ENCODE data around the gene PRRC2A. TPM values are rescaled to one million over a fixed set of nuclear protein-coding genes. Genes with fewer than 3 reads are reported as not detected.
"Not testable (repeated sequence)": the region's sequence is repeated elsewhere in the genome, so short reads cannot be mapped to it uniquely, and the experiment has no call there.

PRRC2A gene
- total RNA-seq, 2 donors from 2014 or later, result 226 to 237 TPM

DNA sequence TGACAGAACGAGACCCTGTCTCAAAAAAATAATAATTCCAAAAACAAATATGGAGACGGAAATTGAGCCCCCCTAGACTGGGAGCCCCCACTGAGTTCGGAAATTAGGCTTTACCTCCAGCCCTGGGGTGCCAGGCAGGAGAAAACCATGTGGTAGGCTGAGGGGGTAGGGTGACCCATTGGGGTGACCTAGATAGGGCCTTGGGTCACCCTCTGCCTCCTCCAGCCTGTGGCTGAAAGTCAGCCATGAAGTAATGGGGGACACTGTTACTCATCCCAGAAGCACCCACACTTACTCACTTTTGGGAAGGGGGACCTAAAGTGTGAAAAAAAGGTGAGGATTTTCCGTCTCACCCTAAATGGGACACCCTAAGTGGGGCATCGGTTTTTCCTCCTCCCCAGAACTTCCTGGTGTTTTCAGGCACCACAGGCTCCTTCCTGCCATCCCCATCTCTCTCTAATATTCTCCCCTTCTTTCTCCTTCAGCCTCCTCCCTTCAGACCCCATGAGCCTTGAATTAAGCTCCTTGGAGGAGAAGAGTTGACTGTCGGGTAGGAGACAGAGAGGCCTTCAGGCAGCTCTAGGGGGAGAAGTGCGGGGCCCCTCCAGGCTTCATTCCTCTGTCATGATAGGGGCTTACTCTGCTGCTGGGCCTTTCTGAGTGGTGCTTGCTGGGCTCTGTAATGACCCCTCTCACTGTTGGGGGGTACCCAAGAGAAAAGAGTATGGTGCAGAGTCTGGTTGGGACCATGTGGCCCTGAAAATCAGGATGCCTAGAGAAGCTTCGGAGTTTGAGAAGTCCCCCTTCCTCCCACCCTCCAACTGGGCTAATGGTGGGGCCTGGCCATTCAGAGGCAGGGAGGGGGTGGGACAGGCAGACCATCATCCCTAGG lies 40.7 kb upstream of the PRRC2A start:
- H3K36me3 Mint-ChIP-seq (ENCODE audit: low read depth), result peaks cover 83% of the 10 kb centered on the region

DNA sequence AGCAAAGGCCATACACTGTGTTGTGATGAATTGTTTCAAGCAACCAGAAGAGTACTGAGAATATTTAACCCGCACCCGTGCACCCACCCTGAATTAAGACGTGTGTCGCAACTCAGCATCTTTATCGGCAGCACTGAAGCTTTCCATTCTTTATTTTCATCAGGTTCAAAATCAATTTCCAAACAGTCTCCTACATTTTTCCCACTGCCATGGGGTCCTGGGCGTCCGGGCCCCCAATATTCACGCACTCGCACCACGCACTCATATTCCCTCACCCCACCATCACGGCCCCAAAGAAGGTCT lies 40.1 kb upstream of the PRRC2A start:
- no peak for ATAC-seq (replicated peaks)

More for the DNA sequence above, 40.7 kb upstream of the PRRC2A start:
- H3K4me3 Mint-ChIP-seq, result peak overlapping the region; percentile 100
- ATAC-seq (replicated peaks), result peak; percentile 49
- H3K4me1 Mint-ChIP-seq, result peaks cover 22% of the 10 kb centered on the region
- H3K27ac Mint-ChIP-seq, result peak overlapping the region; percentile 99
- H3K9me3 Mint-ChIP-seq, result peaks cover 5% of the 10 kb centered on the region
- H3K27me3 Mint-ChIP-seq, result no peaks in the 10 kb centered on the region

DNA sequence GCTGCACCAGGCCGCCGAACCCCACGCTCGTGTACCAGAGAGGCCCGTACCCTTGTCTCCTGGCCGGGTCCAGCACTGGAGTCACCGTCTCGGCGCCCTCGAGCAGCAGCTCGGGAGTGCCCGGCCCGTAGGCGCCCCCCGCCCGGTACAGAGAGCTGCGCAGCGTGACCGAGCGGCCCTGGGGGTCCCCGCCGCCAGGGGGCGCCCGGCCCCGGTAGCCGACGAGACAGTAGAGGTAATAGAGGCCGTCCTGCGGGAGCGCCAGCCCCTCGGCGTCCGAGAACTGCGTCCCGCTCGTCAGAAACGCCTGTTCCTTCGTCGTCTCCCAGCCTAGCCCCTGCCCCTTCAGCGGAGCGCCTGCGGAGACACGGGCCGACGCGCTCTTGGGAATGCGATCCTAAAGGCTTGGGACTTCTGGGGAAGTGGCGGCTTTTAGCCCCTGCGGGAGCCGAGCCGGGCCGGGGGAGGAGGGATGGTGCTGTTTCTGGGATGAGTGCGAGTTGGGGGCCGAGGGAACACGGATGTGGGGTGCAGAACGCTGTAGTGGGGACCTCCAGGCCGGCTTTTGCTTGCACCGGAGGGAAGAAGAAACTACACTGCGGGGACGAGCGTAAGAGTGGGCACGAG lies 39.6 kb upstream of the PRRC2A start:
- peak overlapping the region; percentile 100 for H3K4me3 Mint-ChIP-seq
- H3K4me1 Mint-ChIP-seq, result peaks cover 27% of the 10 kb centered on the region
- peak; percentile 65 for ATAC-seq (replicated peaks)
- peaks cover 71% of the 10 kb centered on the region for H3K36me3 Mint-ChIP-seq (ENCODE audit: low read depth)
- H3K9me3 Mint-ChIP-seq, result peaks cover 4% of the 10 kb centered on the region
- no peaks in the 10 kb centered on the region for H3K27me3 Mint-ChIP-seq
- H3K27ac Mint-ChIP-seq, result peak overlapping the region; percentile 99

More for the DNA sequence above, 40.1 kb upstream of the PRRC2A start:
- Mint-ChIP-seq H3K4me3 (peak overlapping the region; percentile 100), H3K4me1 (peaks cover 22% of the 10 kb centered on the region), H3K9me3 (peaks cover 5% of the 10 kb centered on the region), H3K27ac (peak overlapping the region; percentile 99), H3K36me3 (ENCODE audit: low read depth) (peaks cover 77% of the 10 kb centered on the region), H3K27me3 (no peaks in the 10 kb centered on the region)

DNA sequence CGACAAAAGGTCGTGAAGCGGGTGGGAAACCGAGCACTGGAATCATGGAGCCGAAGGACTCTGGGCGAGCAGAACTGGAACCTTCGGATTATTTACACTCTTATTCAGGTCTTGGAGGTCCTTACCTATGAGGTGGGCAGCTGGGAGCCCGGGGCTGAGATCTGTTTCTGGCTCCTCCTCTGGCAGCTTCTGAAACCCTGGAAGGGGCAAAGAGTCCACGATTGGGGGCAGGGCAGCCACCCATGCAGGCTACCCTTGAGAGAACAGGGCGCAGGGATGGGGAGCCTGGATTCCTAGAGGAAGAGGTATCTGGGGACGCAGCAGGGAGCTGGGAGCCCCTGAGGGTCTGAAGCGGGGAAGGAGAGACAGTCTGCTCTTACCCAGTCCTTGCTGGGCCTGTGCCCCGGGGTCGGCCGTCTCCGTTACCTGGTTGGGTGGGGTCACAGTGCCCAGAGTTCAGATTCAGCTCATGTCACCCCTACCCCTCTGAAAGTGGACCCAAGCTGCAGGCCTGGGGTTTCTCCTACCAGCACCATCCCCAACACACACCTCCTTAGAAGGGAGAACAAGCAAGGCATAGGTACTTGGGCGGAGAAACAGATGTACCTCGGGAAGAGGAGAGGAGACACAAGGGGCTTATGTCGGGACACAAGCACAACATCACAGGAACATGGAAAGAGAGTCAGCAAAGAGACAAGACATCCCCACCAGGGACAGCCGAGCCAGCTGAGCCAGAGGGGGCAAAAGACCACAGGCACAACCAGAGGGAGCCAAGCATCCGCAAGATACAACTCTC lies 38.9 kb upstream of the PRRC2A start:
- Mint-ChIP-seq H3K27ac (peak overlapping the region; percentile 99), H3K4me3 (peak overlapping the region; percentile 100), H3K4me1 (peaks cover 29% of the 10 kb centered on the region), H3K9me3 (no peaks in the 10 kb centered on the region), H3K36me3 (ENCODE audit: low read depth) (peaks cover 64% of the 10 kb centered on the region), H3K27me3 (no peaks in the 10 kb centered on the region)
- ATAC-seq (replicated peaks), result no peak

DNA sequence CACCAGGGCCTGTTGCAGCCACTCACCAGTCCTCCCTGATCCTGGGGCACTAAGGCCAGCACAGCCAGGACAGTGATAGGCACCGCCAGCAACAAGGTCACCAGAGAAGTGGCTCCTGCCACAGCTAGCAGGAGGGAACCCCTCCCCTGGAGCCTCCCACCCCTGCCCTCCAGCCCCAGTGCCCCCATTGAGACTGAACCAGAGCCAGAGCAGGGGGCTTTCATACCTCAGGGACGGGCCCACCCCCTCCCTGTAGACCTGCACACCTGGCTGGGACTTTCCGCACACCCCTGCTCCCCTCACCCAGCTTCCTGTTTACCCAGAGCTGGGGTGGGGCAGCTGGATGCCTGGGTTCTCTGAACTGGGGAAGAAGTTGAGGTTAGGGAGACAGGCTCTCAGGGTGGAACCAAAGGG lies 38.3 kb upstream of the PRRC2A start, which contains the start of gene LTB:
TSS of gene LTB (minus strand) at position 195 of the 414 bp plus-strand sequence. CDS start at position 188, 7 bp downstream.
- Mint-ChIP-seq H3K4me3 (peak within 1 kb of the TSS; percentile 100), H3K36me3 (ENCODE audit: low read depth) (peaks cover 58% of the 10 kb centered on the region), H3K27ac (peak within 1 kb of the TSS; percentile 99), H3K4me1 (peaks cover 34% of the 10 kb centered on the region), H3K9me3 (no peaks in the 10 kb centered on the region), H3K27me3 (no peaks in the 10 kb centered on the region)
- peak; percentile 14 for ATAC-seq (replicated peaks)

DNA sequence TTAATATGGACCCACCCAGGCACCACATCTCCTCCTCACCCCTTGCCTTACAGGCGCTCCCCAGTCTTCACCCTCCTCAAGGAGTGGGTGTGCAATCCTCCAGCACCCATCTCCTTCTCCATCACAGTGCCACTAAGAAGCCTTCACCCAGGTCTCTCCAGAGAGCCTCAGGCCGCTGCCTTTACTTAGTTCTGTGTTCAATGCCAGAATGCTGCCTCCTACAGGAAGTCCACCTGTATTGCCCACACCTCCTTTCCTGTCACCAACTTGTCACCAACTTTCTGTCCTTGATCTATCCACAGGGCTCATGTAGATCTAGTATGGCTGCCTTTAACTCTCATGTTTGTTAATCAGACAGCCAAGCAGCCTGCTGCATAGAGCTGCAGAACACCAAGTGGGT lies 35.0 kb upstream of the PRRC2A start:
- peak; percentile 28 for ATAC-seq (replicated peaks)
- Mint-ChIP-seq H3K9me3 (no peaks in the 10 kb centered on the region), H3K4me1 (peaks cover 34% of the 10 kb centered on the region), H3K36me3 (ENCODE audit: low read depth) (peaks cover 26% of the 10 kb centered on the region), H3K4me3 (peak overlapping the region; percentile 82), H3K27ac (peak overlapping the region; percentile 78), H3K27me3 (no peaks in the 10 kb centered on the region)

DNA sequence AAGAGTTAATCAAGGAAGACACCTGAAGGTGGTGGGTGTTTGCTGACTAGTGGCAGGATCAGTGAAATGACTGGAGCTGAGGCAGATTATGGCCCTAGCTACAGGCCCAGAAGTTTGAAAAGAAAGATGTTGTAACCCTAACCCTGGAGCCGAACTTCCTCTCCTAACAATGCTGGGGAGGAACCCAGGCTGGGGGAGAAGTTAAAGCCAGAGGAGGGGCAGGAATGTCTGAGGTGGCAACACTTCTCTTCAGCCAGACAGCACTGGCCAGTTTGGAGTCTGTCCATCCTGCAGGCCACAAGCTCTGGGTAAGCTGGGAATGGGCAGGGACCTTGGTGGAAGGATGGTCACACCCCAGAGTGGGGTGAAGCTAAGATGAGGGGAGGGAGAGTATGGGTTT lies 34.5 kb upstream of the PRRC2A start, which contains the start of gene LST1:
TSS of gene LST1 (plus strand) at position 270 of the 400 bp plus-strand sequence. CDS start 1,023 bp downstream, outside the sequence.
- Mint-ChIP-seq H3K27ac (peak within 1 kb of the TSS; percentile 78), H3K9me3 (no peaks in the 10 kb centered on the region), H3K4me3 (peak within 1 kb of the TSS; percentile 82), H3K27me3 (no peaks in the 10 kb centered on the region), H3K4me1 (peaks cover 34% of the 10 kb centered on the region), H3K36me3 (ENCODE audit: low read depth) (peaks cover 20% of the 10 kb centered on the region)
- ATAC-seq (replicated peaks), result no peak

DNA sequence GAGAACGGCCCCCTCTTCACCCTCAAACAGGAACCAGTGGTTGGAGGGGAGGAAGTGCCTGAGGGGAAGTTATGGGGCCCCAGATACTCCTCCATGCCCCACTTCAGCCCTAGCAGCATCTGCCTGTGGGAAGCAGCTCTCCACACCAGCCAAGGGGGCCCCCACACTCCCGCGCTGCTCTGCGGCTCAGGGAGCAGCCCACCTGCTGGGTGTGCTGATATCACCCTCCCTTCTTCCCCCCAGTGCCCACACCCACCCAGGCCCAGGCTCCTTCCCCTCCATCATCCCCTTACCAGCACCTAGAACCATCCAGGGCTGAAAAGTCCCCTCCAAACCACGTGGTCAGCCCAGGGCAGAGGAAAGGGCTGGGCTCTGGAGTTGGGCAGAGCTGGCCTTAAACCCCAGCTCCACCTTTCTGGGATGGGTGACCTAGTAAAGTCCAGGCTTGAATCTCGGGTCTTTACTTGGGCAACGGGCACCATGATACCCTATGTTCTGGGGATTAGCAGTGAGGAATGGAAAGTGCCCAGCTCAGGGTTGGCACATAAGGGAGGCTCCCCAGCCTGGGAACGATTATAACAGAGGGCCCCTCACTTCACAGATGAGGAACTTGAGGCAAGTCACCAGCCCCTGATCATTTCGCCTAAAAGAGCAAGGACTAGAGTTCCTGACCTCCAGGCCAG lies 33.8 kb upstream of the PRRC2A start:
- H3K9me3 Mint-ChIP-seq, result no peaks in the 10 kb centered on the region

DNA sequence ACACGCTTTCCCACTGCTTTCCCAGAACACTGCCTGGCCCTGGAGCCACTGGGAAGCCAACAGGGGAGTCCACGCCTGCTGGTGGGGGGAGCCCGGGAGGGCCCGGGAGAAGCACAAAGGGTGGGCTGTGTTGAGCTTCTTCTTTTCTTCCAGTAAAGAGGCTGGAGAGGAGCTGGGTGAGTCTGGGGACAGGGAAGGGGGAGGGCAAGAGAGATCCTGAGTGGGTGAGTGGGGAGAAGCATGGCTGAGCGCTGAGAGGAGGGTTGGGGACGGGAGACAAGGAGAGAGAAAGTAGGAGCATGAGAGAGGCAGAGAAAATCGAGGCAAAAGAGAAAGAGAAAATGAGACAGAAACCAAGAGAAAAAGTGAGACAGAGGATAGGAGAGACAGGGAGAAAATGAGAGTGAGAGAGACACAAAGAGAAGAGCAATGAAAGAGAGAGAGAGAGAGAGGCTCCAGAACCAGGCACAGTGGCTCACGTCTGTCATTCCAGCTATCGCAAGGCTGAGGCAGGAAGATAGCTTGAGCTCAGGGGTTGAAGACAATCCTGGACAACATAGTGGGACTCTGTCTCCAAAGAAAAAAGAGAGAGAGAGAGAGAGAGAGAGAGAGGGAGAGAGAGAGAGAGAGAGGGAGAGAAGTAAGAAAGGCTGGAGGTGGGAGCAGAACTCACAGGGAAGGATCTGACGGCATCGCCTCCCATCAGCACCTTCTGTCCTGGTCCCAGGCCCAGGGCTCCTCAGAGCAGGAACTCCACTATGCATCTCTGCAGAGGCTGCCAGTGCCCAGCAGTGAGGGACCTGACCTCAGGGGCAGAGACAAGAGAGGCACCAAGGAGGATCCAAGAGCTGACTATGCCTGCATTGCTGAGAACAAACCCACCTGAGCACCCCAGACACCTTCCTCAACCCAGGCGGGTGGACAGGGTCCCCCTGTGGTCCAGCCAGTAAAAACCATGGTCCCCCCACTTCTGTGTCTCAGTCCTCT lies 32.4 kb upstream of the PRRC2A start:
- Mint-ChIP-seq H3K27me3 (no peaks in the 10 kb centered on the region), H3K27ac (peak overlapping the region; percentile 78), H3K4me1 (peaks cover 35% of the 10 kb centered on the region), H3K4me3 (peak overlapping the region; percentile 82), H3K36me3 (ENCODE audit: low read depth) (peaks cover 2% of the 10 kb centered on the region), H3K9me3 (no peaks in the 10 kb centered on the region)
- ATAC-seq (replicated peaks), result peak; percentile 57

More for the DNA sequence above, 33.8 kb upstream of the PRRC2A start:
- H3K4me3 Mint-ChIP-seq, result peak overlapping the region; percentile 82
- ATAC-seq (replicated peaks), result peak; percentile 21
- peak overlapping the region; percentile 78 for H3K27ac Mint-ChIP-seq
- H3K36me3 Mint-ChIP-seq (ENCODE audit: low read depth), result peaks cover 13% of the 10 kb centered on the region
- H3K27me3 Mint-ChIP-seq, result no peaks in the 10 kb centered on the region
- peaks cover 34% of the 10 kb centered on the region for H3K4me1 Mint-ChIP-seq

DNA sequence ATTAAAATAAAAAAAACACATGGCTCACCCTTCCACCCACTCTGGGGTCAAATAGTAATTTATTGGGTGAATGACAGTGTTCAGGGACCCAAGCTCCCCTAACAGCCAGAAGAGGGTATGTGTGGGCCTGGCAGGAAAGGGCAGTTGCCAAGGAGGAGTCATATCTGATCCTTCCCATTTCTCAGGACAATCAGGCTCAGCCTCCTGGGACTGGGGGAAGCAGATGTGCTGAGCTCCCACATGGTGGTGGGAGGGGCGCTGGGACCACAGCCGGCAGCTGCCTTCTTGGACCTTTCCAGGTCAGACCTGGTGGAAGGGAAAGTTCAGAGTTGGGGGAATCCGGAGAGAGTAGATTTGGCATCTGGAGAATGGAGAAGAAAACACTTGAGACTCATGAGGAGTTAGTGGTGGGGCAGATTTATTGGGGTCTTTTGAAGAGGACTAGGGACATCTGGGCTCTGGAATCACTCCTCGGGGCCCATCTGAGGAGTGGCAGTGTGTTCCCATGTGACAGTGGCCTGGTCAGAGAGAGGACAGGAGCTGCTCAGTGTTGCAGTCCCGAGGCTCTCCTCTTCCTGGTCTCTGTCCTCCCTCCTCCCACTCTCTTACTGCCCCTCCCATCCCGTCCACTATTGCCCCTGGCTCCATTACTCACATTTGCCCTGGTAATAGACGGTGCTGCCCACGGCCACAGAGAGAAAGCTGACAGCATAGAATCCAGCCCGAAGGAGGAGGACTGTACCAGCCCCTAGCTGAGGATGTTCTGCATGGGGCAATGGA lies 31.5 kb upstream of the PRRC2A start:
- Mint-ChIP-seq H3K27ac (peak overlapping the region; percentile 53), H3K27me3 (no peaks in the 10 kb centered on the region), H3K36me3 (ENCODE audit: low read depth) (no peaks in the 10 kb centered on the region), H3K9me3 (no peaks in the 10 kb centered on the region), H3K4me3 (peak overlapping the region; percentile 82), H3K4me1 (peaks cover 34% of the 10 kb centered on the region)
- ATAC-seq (replicated peaks), result no peak

DNA sequence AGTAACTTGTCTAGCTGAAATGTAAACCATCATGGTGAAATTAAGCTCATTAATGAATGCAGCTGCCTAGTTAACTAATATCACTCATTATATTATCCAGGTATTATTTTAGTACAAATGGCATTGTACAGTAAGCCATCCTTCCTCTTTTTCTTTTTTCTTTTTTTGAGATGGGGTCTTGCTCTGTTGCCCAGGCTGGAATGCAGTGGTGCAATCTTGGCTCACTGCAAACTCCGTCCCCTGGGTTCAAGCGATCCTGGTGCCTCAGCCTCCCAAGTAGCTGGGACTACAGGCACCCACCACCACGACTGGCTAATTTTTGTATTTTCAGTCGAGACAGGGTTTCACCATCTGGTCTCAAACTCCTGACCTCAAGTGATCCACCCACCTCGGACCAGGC lies 29.8 kb upstream of the PRRC2A start:
- not testable (repeated sequence) for H3K36me3 Mint-ChIP-seq (ENCODE audit: low read depth); H3K27me3 Mint-ChIP-seq; H3K9me3 Mint-ChIP-seq; H3K27ac Mint-ChIP-seq; ATAC-seq (replicated peaks); H3K4me3 Mint-ChIP-seq
- H3K4me1 Mint-ChIP-seq, result peaks cover 31% of the 10 kb centered on the region

DNA sequence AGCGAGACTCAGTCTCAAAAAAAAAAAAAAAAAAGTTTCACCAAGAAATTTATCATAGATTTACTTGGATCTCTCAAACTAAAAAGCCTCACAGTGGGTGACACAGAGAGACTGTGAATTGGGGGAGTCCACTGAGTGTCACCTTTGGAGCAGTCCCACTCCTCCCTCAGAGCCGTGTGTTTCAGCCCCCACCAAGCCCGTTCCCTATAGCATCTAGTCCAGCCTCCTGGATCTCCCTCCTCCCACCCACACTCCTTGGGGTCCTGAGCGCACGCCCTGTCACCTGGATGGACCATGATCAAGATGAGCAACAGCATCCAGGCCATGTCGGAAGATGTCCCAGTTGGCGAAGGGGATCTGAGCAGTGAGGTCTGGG lies 28.1 kb upstream of the PRRC2A start:
- Mint-ChIP-seq H3K4me1 (peaks cover 26% of the 10 kb centered on the region), H3K9me3 (no peaks in the 10 kb centered on the region), H3K4me3 (peak overlapping the region; percentile 68), H3K27me3 (no peaks in the 10 kb centered on the region), H3K27ac (peak overlapping the region; percentile 78), H3K36me3 (ENCODE audit: low read depth) (no peaks in the 10 kb centered on the region)
- peak; percentile 1 for ATAC-seq (replicated peaks)

Data from activated T-helper 17 cell treated with anti-CD3 and anti-CD28 coated beads, Interleukin-2, amount 50 U/mL, for 72 hours (primary cell).